ENCODE results near the gene MACF1.

Gene MACF1

DNA sequence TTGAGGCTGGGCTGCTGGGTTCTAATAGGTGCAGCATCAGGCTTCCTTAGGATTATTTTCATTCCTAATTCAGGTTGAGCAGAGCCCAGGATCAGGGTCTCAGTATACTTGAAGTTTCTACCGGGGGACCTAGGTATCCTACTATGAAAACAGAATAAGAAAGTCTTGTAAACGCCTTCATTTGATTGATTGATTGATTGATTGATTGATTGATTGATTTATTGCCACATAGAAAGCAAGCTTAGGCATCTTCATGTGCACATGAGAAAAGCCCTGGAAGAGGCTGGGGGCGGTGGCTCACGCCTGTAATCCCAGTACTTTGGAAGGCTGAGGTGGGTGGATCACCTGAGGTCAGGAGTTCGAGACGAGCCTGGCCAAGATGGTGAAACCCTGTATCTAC lies 189.6 kb downstream of the MACF1 start:
- no peak for DNase-seq (ENCODE audit: low spot score)
- TF ChIP-seq, protein P1, sequence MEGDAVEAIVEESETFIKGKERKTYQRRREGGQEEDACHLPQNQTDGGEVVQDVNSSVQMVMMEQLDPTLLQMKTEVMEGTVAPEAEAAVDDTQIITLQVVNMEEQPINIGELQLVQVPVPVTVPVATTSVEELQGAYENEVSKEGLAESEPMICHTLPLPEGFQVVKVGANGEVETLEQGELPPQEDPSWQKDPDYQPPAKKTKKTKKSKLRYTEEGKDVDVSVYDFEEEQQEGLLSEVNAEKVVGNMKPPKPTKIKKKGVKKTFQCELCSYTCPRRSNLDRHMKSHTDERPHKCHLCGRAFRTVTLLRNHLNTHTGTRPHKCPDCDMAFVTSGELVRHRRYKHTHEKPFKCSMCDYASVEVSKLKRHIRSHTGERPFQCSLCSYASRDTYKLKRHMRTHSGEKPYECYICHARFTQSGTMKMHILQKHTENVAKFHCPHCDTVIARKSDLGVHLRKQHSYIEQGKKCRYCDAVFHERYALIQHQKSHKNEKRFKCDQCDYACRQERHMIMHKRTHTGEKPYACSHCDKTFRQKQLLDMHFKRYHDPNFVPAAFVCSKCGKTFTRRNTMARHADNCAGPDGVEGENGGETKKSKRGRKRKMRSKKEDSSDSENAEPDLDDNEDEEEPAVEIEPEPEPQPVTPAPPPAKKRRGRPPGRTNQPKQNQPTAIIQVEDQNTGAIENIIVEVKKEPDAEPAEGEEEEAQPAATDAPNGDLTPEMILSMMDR (IDR thresholded peaks at IDR 0.05; ENCODE audit: extremely low read depth, insufficient read depth, missing control alignments): no peak
- in situ Hi-C loops (cut with MboI; ENCODE audit: low pct_unique_long_range_greater_than_20kb, low sequenced_read_pairs, unreplicated experiment): no loop called here

DNA sequence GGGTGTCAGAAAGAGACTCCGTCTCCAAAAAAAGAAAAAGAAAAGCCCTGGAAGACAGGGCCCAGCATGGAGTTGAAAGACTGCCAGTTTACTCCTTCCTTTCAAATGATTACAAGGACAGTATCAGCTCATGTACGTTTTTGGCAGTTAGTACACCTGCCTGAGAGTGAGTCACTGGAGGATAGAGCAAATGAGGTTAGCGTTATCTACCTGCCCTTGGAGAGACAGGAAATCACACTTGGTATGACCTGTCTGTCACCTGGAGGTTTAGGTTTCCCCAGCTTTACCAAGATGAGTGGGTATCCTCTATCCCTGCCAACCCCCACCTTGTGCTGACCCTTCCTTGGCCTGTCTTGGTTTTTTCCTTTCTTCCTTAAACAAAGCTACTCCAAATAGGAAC lies 190.1 kb downstream of the MACF1 start:
- no peak for DNase-seq (ENCODE audit: low spot score)
- in situ Hi-C loops (cut with MboI; ENCODE audit: low pct_unique_long_range_greater_than_20kb, low sequenced_read_pairs, unreplicated experiment): no loop called here
- TF ChIP-seq, protein P1 (IDR thresholded peaks at IDR 0.05; ENCODE audit: extremely low read depth, insufficient read depth, missing control alignments): no peak

DNA sequence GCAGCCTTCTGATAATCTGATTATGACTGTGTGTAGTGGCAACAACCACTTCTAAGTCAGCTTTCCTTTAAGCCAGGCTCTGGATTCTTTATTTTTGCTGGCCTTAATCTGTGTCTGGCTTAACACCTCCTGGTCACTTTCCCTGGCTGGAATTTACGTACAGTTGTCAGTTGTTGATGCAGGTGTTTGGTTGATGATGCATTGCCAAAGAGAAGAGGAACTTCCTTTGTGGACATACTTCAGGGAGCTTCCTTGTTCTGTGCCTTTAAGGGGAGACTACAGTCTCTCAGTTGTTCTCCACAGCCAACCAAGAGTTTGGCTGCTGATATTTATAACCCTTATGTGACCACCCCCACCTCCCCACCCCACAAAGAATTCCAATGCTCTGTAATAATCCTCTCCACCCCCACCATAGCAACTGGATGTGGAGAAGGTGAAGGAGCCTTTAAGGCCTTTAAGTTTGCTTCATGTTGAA lies 190.9 kb downstream of the MACF1 start:
- in situ Hi-C loops (cut with MboI; ENCODE audit: low pct_unique_long_range_greater_than_20kb, low sequenced_read_pairs, unreplicated experiment): no loop called here
- DNase-seq (ENCODE audit: low spot score): no peak
- TF ChIP-seq, protein P1 (IDR thresholded peaks at IDR 0.05; ENCODE audit: extremely low read depth, insufficient read depth, missing control alignments): no peak

DNA sequence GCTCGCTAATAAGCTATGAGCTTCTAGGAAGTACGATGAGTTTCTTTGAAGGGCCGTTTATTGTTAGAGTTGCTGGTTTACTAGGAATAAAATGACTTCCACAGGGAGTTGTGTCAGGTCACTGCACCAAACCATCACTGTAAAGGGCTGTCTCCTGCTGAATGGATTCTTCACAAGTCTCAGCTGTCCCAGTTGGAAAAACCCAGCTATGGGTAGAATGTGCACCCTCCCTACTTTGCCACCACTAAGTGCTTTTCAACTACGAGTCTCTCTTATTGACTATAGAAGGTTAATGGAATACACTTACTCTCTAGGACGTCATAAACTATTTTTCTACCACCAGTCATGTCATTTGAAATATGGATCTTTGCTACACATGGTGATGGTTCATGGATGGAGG lies 192.2 kb downstream of the MACF1 start:
- TF ChIP-seq, protein P1 (IDR thresholded peaks at IDR 0.05; ENCODE audit: extremely low read depth, insufficient read depth, missing control alignments): no peak
- DNase-seq (ENCODE audit: low spot score): no peak
- in situ Hi-C loops (cut with MboI; ENCODE audit: low pct_unique_long_range_greater_than_20kb, low sequenced_read_pairs, unreplicated experiment): no loop called here

DNA sequence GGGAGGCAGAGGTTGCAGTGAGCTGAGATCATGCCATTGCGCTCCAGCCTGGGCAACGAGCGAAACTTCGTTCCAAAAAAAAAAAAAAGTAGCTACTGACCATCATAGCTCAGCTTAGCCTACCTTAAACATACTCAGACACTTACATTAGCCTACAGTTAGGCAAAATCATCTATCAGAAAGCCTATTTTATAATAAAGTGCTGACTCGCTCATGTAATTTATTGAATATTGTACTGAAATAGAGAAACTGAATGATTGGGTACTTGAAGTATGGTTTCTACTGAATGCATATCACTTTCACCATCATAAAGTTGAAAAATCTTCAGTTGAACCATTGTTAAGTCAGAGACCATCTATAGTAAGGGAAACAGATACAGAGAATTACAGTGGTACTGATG lies 193.0 kb downstream of the MACF1 start:
- in situ Hi-C loops (cut with MboI; ENCODE audit: low pct_unique_long_range_greater_than_20kb, low sequenced_read_pairs, unreplicated experiment): no loop called here
- TF ChIP-seq, protein P1 (IDR thresholded peaks at IDR 0.05; ENCODE audit: extremely low read depth, insufficient read depth, missing control alignments): no peak
- no peak for DNase-seq (ENCODE audit: low spot score)

DNA sequence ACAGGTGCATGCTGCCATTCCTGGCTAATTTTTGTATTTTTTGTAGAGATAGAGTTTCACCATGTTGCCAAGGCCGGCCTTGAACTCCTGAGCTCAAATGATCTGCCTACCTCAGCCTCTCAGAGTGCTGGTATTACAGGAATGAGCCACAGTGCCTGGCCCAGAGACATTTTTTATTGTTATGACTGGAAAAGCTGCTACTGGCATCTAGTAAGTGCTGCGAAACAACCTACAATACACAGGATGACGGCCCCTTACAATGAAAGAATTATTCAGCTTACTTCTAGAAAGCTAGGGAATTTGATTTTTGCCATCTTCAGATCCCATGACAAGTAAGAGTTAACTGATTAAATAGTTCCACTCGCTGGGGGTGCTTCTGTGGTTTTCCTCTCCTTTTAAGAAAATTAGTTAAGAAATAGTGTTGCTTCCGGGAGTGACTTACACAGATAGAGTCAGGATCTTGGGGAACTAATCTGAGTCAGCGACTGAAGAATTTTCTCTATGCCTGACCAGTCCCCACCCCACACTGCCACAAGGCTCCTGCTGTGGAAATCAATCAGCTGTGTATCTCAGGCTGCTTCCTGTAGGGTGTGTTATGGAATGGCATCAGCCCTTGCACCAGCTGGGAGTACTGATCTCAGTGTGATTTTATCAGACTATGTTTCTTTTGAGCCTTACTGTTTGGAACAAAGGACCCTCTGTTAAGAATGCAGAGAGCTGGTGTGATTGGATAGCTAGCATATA lies 194.0 kb downstream of the MACF1 start:
- no peak for DNase-seq (ENCODE audit: low spot score)
- TF ChIP-seq, protein P1 (IDR thresholded peaks at IDR 0.05; ENCODE audit: extremely low read depth, insufficient read depth, missing control alignments): no peak
- in situ Hi-C loops (cut with MboI; ENCODE audit: low pct_unique_long_range_greater_than_20kb, low sequenced_read_pairs, unreplicated experiment): no loop called here
